Measurements from ENCODE around the gene GRM4.

The GRM4 gene

DNA sequence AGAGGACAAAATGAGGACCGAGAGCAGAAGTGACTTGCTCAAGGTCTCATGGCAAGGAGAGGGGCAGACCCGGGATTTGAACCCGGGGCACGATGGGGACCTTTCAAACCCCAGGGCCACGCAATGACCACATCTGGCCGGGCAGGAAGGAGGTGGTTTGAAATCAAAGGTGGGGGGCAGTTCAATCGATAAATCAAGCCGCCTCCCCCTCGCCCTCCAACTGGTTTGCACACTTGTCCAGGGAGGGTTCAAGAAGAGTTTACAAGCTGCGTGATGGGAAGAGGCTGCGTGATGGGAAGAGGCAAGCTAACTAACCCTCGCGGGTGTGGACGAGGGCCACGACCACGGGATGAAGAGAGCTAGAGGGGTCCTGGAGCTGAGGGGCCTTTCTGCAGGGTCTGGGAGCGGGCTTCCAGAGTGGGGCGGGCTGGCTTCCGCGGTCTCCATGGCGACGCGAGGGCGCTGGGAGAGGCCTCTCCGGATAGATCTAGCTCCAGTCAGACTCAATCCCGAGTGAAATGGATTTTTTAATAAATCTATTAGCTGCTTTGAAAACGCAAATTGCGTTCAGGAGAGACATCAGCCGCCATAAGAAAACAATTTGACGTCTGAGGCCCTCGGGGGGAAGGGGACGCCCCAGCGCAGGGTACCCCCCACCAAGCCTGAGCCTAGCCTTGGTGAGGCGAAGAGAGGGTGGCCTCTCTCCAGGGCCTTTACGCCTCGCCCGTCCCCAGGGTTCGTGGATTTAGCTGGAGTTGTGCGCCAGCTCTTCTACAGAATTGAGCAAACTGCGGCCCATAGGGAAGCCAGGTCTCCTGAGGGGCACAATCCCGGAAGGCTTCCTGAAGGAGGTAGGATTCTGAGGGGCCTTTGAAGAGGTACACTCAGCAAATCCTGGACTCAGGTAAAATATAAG is 143.9 kb downstream of the GRM4 start:
- TF ChIP-seq, protein P1, sequence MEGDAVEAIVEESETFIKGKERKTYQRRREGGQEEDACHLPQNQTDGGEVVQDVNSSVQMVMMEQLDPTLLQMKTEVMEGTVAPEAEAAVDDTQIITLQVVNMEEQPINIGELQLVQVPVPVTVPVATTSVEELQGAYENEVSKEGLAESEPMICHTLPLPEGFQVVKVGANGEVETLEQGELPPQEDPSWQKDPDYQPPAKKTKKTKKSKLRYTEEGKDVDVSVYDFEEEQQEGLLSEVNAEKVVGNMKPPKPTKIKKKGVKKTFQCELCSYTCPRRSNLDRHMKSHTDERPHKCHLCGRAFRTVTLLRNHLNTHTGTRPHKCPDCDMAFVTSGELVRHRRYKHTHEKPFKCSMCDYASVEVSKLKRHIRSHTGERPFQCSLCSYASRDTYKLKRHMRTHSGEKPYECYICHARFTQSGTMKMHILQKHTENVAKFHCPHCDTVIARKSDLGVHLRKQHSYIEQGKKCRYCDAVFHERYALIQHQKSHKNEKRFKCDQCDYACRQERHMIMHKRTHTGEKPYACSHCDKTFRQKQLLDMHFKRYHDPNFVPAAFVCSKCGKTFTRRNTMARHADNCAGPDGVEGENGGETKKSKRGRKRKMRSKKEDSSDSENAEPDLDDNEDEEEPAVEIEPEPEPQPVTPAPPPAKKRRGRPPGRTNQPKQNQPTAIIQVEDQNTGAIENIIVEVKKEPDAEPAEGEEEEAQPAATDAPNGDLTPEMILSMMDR (conservative IDR thresholded peaks at IDR 0.05): no peak
- H3K27ac ChIP-seq: no peak overlapping the region

GRCh38 chr6:34000281-34000680 is 145.6 kb downstream of the GRM4 start:
- TF ChIP-seq, protein P1 (conservative IDR thresholded peaks at IDR 0.05): no peak
- H3K27ac ChIP-seq: no peak overlapping the region

DNA sequence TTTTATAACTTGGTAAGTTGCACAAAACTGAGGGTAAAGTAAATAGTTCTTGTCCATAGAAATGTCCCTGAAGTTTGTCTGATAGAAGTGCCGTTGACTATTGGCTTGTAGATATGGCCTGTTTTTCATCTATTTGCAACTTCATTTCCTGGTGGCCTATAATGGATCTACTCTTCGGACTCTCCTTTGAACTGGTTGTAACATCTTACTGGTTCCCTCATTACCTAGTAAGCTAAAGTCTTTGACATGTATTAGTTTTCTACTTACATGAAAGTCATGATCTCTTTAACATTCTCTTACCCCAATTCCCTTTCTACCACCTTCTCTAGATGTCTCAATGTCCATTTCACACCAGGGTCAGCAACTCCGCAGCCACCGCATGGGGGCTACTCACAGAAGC is 146.3 kb downstream of the GRM4 start:
- TF ChIP-seq, protein P1 (conservative IDR thresholded peaks at IDR 0.05): no peak
- no peak overlapping the region for H3K27ac ChIP-seq

DNA sequence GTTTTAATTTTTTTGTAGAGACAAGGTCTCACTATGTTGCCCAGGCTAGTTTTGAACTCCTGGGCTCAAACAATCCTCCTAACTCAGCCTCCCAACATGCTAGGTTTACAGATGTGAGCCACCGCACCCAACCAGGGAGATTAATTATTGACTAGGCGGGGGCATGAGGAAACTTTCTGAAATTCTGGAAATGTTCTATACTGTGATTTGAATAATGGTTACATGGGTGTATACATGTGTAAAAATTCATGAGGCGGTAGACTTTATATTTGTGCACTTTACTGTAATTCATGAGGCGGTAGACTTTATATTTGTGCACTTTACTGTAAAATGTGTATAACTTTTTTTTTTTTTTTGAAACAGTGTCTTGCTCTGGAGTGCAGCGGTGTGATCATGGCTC is 147.2 kb downstream of the GRM4 start:
- TF ChIP-seq, protein P1 (conservative IDR thresholded peaks at IDR 0.05): no peak

DNA sequence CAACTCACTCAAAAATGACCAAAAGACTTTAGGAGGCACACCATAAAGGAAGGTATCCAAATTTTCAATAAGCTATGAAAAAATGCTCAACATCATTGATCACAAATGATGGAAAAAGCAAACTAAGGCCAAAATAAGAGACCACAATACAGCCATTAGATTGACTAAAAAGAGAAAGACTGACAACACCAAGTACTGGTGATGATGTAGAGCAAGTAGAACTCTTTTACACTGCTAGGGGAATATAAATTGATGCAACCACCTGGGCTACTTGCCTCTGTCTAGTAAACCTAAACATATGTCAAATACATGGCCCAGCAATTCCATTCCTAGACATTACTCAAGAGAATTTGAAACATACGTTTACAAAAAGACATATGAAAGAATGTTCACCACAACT is 148.6 kb downstream of the GRM4 start:
- TF ChIP-seq, protein P1 (conservative IDR thresholded peaks at IDR 0.05): no peak
- H3K27ac ChIP-seq: no peak overlapping the region

More for the DNA sequence above, 147.2 kb downstream of the GRM4 start:
- H3K27ac ChIP-seq: no peak overlapping the region

DNA sequence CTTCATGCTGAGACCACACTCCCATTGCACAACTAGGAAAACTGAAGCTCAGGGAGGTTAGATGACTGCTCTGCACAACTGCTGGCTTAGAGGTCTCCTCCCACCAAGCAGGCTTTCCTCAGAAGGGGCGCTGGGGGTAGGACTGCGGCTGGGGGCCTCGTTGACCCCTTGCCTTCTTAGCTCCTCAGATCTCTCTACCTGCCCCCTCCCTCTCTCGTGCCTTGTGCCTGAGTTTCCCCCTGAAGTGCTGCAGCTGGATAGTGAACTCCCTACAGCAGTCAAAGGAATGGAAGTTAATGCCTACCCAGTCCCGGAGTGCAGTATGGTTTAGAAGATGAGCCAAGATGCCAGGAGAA is 149.8 kb downstream of the GRM4 start:
- peak overlapping the region; percentile 97 for H3K27ac ChIP-seq
- TF ChIP-seq, protein P1 (conservative IDR thresholded peaks at IDR 0.05): no peak

DNA sequence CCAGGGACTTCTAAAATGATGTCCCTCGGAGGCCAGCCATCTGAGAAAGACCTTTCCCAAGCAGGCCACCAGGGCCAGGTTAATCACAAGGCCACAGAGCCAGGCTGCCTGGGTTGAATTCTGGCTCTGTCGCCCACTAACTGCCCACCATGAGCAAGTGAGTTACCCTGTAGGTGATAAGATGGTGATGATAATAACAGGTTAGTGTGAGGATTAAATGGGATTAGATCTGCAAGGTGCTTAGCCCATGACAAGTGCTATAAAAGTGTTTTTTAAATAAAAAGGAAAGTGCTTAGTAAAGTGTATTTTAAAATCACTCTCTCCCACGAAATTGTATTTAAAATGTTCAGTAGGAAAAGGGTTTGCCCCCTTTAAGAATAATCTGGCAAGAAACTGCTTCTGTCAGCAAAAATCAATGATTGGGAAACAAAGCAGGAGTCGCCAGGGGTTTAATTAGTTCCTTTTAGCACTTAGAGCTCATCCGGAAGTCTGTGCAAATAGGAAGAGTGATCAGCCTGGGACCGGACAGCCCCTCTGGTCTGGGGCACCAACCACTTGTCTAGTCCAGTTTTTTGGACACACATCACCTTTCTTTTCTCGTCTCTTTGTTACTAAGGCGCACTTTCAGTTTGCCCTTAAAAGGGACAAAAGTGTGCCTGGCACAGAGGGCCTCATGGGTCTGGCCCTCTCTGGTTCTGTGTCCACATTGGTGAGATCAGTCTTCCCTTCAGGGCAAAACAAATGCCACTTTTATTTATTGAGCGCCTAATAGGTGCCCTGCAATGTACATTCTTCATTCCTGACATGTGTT is 150.4 kb downstream of the GRM4 start:
- H3K27ac ChIP-seq: peak overlapping the region; percentile 97

More for the DNA sequence above, 150.4 kb downstream of the GRM4 start:
- TF ChIP-seq, protein P1 (conservative IDR thresholded peaks at IDR 0.05): no peak
